Measurements from ENCODE around the gene DMRTC2.

Gene DMRTC2

DNA sequence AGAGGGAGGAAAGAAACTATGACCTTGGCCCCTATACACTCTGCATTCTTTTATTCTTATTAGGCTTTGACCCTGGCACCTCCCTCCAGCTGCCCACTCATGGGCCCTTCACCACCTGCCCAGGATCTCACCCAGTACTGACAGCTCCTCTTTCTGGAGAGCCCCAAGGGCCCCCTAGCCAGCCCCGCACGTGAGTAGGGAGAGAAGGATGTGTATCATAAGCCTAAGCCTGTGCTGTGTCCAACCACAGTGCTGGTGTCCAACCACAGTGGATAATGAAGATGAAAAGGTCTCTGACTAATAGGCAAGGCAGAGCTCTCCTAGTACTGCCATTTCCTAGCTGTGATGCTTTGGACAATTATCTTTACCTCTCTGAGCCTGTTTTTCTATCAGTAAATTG, 4.2 kb downstream of the DMRTC2 start:
- no peak for DNase-seq (ENCODE audit: extremely low spot score)
- POLR2A ChIA-PET: no interaction called here
- CTCF ChIA-PET: interaction anchor here (0.9 to 3.9 kb wide), 5 partner anchors 10 to 186 kb away, joined by 3 to 21 read pairs (median 5); partner anchors contain the start of gene RPS19
- TF ChIP-seq, protein P1, sequence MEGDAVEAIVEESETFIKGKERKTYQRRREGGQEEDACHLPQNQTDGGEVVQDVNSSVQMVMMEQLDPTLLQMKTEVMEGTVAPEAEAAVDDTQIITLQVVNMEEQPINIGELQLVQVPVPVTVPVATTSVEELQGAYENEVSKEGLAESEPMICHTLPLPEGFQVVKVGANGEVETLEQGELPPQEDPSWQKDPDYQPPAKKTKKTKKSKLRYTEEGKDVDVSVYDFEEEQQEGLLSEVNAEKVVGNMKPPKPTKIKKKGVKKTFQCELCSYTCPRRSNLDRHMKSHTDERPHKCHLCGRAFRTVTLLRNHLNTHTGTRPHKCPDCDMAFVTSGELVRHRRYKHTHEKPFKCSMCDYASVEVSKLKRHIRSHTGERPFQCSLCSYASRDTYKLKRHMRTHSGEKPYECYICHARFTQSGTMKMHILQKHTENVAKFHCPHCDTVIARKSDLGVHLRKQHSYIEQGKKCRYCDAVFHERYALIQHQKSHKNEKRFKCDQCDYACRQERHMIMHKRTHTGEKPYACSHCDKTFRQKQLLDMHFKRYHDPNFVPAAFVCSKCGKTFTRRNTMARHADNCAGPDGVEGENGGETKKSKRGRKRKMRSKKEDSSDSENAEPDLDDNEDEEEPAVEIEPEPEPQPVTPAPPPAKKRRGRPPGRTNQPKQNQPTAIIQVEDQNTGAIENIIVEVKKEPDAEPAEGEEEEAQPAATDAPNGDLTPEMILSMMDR (IDR thresholded peaks at IDR 0.05; ENCODE audit: control extremely low read depth, extremely low read depth, low read depth, missing control alignments): no peak

DNA sequence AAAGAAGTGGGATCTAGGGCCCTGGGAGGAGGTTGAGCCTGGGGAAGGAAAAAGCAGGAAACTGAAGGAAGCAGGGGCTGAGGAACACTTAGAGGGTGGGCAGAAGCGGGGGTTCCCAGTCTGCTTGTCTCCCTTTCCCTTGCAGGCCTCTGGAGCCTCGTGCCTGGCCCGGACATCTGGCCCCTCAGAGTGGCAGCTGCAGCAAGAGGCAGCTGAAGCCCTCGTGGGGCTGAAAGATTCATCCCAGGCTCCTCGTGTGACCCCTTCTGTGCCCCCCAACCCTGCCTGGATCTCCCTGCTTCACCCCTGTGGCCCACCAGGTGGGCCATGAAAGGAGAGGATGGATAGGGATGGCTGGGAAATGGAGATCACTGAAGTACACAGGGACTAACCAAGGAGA, 5.5 kb downstream of the DMRTC2 start:
- TF ChIP-seq, protein P1 (IDR thresholded peaks at IDR 0.05; ENCODE audit: control extremely low read depth, extremely low read depth, low read depth, missing control alignments): no peak
- ChIA-PET CTCF (interaction anchor here (0.7 to 3.9 kb wide), 5 partner anchors 9 to 185 kb away, joined by 3 to 21 read pairs (median 8); partner anchors contain the start of gene RPS19), POLR2A (interaction anchor here (0.7 kb wide), 1 partner anchor 556 kb away, joined by 4 read pairs; no protein-coding TSS in a partner anchor)
- no peak for DNase-seq (ENCODE audit: extremely low spot score)

DNA sequence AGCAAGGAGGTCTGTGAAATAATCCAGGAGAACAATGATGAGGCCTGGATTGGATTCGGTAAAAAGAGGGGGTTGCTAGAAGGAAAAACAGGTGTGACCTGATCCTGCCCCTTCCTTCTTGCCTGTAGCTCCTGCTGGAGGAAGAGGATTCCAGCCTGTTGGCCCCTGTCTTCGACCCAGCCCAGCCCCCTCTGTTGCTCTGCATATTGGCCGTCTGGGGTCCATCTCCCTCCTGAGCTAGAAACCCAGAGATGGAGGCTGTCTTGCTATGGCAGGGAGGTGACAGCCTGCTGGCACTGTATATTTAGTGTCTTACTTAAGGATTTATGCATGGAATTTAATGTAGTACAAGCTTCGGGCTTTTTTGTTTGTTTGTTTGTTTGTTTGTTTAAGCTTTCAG, 6.6 kb downstream of the DMRTC2 start:
- POLR2A ChIA-PET: no interaction called here
- CTCF ChIA-PET: interaction anchor here (1.2 to 3.9 kb wide), 3 partner anchors 14 to 57 kb away, joined by 3 to 21 read pairs (median 8); no protein-coding TSS in a partner anchor
- TF ChIP-seq, protein P1 (IDR thresholded peaks at IDR 0.05; ENCODE audit: control extremely low read depth, extremely low read depth, low read depth, missing control alignments): no peak
- DNase-seq (ENCODE audit: extremely low spot score): no peak

DNA sequence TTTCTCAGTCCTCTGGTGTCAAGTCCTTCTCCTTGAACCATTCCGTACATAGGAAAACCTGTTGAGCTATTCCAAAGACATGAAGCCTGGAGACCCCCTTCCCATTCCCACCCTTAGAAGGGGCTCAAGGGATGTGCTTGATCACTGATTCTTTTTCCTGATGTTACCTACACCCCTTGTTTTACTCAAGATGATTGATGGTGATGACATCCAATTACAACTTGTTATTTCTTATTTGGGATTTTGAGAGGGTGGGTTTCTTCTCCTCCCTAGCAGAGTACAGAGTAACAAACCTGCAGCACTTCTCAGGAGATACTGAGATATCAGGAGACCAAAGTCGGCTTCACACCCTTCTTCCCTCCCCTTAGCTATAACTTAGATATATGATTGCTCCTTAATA, 8.5 kb downstream of the DMRTC2 start:
- ChIA-PET CTCF (interaction anchor here (1.0 to 1.4 kb wide), 2 partner anchors 9 to 68 kb away, joined by 3 read pairs; no protein-coding TSS in a partner anchor), POLR2A (no interaction called here)
- no peak for DNase-seq (ENCODE audit: extremely low spot score)
- TF ChIP-seq, protein P1 (IDR thresholded peaks at IDR 0.05; ENCODE audit: control extremely low read depth, extremely low read depth, low read depth, missing control alignments): no peak

DNA sequence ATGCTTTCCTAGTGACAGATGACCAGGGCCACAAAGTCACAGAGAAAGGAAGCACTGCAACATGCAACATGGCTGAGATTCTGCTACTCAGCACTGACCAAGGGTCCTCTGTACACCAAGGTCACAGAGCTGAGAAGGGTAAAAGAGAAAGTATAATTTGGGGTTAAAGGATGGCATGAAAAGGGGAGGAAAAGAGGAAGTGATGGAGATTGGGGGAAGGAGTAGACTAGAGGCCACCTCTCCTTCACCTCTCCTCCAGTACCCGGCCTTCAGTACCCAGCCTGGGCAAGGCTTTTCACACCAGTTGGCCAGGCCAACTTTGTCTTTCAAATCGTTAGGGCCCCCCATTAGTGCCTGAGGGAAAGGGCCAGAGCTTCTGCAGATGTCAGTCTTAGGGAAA, 8.9 kb downstream of the DMRTC2 start:
- ChIA-PET CTCF (interaction anchor here (1.0 to 1.4 kb wide), 3 partner anchors 9 to 103 kb away, joined by 3 read pairs; no protein-coding TSS in a partner anchor), POLR2A (no interaction called here)
- no peak for DNase-seq (ENCODE audit: extremely low spot score)
- TF ChIP-seq, protein P1 (IDR thresholded peaks at IDR 0.05; ENCODE audit: control extremely low read depth, extremely low read depth, low read depth, missing control alignments): no peak

DNA sequence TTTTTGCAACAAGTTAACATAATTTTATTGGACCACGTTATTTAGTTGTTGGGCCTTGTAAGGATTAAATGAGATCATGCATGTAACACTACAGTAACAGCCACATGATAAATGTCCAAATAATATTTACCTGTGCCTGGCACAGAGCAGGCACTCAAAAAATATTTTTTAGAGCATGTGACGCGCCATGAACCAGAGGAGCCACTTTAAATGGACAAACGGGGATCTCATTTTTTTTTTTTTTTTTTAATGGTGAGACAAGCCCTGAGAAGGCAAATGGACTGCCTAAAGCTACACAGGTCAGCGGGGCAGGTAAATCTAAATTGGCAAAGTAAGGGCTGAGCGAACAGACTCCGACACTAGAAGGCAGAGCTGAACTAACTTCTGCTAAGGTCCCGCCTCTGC, 14.4 kb downstream of the DMRTC2 start:
- TF ChIP-seq, protein P1 (IDR thresholded peaks at IDR 0.05; ENCODE audit: control extremely low read depth, extremely low read depth, low read depth, missing control alignments): peak; percentile 25
- CTCF ChIA-PET: interaction anchor here (1.1 to 3.7 kb wide), 16 partner anchors 9 to 296 kb away, joined by 3 to 31 read pairs (median 4); no protein-coding TSS in a partner anchor
- no peak for DNase-seq (ENCODE audit: extremely low spot score)
- POLR2A ChIA-PET: interaction anchor here (0.6 to 2.5 kb wide), 8 partner anchors 10 to 1104 kb away, joined by 3 to 31 read pairs (median 4); partner anchors contain the start of gene RABAC1

Measured in GM10248 (cell line).